Osteoblast (primary cell): Measurements from ENCODE around the gene ERCC4. TPM values are rescaled to one million over a fixed set of nuclear protein-coding genes. Genes with fewer than 3 reads are reported as not detected.

ENCODE experiments used
- DNase-seq: peaks from one replicate; pipeline ENCODE4 v3.0.0; 2011; ENCODE audit warnings: low spot score, mixed read lengths; ENCODE audit not compliant: insufficient read length; ENCODE audit errors: missing footprints
- H2AFZ ChIP-seq: 2 replicates; pipeline ENCODE4 v1.6.0; 2011; ENCODE audit warnings: mild to moderate bottlenecking, low read length
- H3K27ac ChIP-seq: 2 replicates; pipeline ENCODE4 v1.5.1; 2011; ENCODE audit warnings: mild to moderate bottlenecking, low read depth, low read length, moderate library complexity
- H3K27me3 ChIP-seq: 2 replicates; pipeline ENCODE4 v1.6.0; 2012; ENCODE audit warnings: mild to moderate bottlenecking, control low read depth, inconsistent platforms, low read length, moderate library complexity; ENCODE audit not compliant: insufficient read depth
- H3K36me3 ChIP-seq: 2 replicates; pipeline ENCODE4 v1.5.1; 2011; ENCODE audit warnings: mild to moderate bottlenecking, low read length, control low read depth, moderate library complexity; ENCODE audit not compliant: insufficient read depth
- H3K4me1 ChIP-seq: 2 replicates; pipeline ENCODE4 v1.5.1; 2011; ENCODE audit warnings: mild to moderate bottlenecking, low read length, control low read depth, moderate library complexity; ENCODE audit not compliant: insufficient read depth
- H3K4me2 ChIP-seq: 2 replicates; pipeline ENCODE4 v1.6.0; 2011; ENCODE audit warnings: mild to moderate bottlenecking, low read length; ENCODE audit not compliant: insufficient read depth
- H3K4me3 ChIP-seq: fragments of 200-600 bp; sonication (generic); 3 replicates; pipeline ENCODE4 v1.5.1; 2012; ENCODE audit warnings: mild to moderate bottlenecking, low read length, inconsistent platforms; ENCODE audit not compliant: insufficient read depth
- H3K79me2 ChIP-seq: 2 replicates; pipeline ENCODE4 v1.6.0; 2012; ENCODE audit warnings: mild to moderate bottlenecking, low read length, control low read depth, inconsistent platforms; ENCODE audit not compliant: insufficient read depth
- H3K9me3 ChIP-seq: 2 replicates; pipeline ENCODE4 v1.5.1; 2011; ENCODE audit warnings: low read depth, low read length, control low read depth
- H4K20me1 ChIP-seq: 2 replicates; pipeline ENCODE4 v1.6.0; 2012; ENCODE audit warnings: mild to moderate bottlenecking, low read length, control low read depth; ENCODE audit not compliant: insufficient read depth
- total RNA-seq: library from RNA; depleted of rRNA; stranded (reverse); fragments of >200 nt; gene quantifications from 2 replicates; pipeline ENCODE4 v1.2.3, GENCODE V29; 2012
- TF ChIP-seq, protein P1 (sequence below): IDR thresholded peaks from 2 replicates; pipeline ENCODE4 v1.5.1; 2011; ENCODE audit warnings: mild to moderate bottlenecking, low read depth, low read length, moderate library complexity; ENCODE audit errors: extremely low read depth

ERCC4 gene
- total RNA-seq, 1 donor = 9.0 TPM

DNA sequence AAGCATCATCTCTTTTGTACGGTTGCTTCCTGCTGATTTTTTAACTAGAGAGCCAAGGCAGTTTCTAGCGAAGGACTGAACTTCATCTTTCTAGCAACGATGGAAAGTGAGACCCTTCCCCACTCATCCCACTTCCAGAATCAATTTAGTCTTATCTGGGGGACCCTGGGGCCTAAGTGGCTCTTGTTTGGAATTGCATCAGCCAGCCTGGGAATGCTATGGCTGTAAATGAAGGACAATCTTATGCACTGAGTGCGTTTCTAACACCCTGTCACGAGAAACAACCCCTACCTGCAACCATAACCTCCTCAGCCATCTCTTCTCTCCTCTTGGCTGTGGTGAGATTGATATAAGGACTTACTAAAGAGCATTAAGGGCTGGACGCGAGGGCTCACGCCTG is 64.8 kb downstream of the ERCC4 start:
- no peaks in the 10 kb centered on the region for H3K9me3 ChIP-seq
- no peaks in the 10 kb centered on the region for H3K4me1 ChIP-seq
- no peaks in the 10 kb centered on the region for H3K27me3 ChIP-seq
- H3K27ac ChIP-seq = no peak overlapping the region
- DNase-seq = no peak
- TF ChIP-seq, protein P1, sequence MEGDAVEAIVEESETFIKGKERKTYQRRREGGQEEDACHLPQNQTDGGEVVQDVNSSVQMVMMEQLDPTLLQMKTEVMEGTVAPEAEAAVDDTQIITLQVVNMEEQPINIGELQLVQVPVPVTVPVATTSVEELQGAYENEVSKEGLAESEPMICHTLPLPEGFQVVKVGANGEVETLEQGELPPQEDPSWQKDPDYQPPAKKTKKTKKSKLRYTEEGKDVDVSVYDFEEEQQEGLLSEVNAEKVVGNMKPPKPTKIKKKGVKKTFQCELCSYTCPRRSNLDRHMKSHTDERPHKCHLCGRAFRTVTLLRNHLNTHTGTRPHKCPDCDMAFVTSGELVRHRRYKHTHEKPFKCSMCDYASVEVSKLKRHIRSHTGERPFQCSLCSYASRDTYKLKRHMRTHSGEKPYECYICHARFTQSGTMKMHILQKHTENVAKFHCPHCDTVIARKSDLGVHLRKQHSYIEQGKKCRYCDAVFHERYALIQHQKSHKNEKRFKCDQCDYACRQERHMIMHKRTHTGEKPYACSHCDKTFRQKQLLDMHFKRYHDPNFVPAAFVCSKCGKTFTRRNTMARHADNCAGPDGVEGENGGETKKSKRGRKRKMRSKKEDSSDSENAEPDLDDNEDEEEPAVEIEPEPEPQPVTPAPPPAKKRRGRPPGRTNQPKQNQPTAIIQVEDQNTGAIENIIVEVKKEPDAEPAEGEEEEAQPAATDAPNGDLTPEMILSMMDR = no peak
- no peaks in the 10 kb centered on the region for H4K20me1 ChIP-seq
- H3K4me3 ChIP-seq = no peak overlapping the region
- H3K36me3 ChIP-seq = no peaks in the 10 kb centered on the region
- H2AFZ ChIP-seq = no peak overlapping the region
- no peak overlapping the region for H3K4me2 ChIP-seq
- no peaks in the 10 kb centered on the region for H3K79me2 ChIP-seq

DNA sequence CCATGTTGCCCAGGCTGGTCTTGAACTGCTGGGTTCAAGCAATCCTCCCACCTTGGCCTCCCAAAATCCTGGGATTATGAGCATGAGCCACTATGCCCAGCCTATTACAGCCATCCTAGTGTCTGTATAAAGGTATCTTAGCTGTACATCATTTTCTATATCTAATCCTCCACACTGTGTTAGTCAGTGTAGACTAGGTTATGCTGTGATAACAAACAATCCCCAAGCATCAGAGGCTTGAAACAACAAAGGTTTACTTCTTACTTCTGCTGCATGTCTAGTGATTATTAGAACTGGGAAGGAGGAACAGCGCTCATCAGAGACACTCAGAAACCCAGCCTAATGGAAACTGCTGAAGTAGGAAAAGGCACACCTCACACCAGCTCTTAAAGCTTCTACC is 68.1 kb downstream of the ERCC4 start:
- no peaks in the 10 kb centered on the region for H3K4me1 ChIP-seq
- no peak overlapping the region for H3K27ac ChIP-seq
- no peaks in the 10 kb centered on the region for H3K79me2 ChIP-seq
- H2AFZ ChIP-seq = no peak overlapping the region
- no peaks in the 10 kb centered on the region for H3K27me3 ChIP-seq
- no peak overlapping the region for H3K4me2 ChIP-seq
- no peak overlapping the region for H3K4me3 ChIP-seq
- DNase-seq = no peak
- H3K9me3 ChIP-seq = no peaks in the 10 kb centered on the region
- TF ChIP-seq, protein P1 = no peak
- H4K20me1 ChIP-seq = no peaks in the 10 kb centered on the region
- no peaks in the 10 kb centered on the region for H3K36me3 ChIP-seq

DNA sequence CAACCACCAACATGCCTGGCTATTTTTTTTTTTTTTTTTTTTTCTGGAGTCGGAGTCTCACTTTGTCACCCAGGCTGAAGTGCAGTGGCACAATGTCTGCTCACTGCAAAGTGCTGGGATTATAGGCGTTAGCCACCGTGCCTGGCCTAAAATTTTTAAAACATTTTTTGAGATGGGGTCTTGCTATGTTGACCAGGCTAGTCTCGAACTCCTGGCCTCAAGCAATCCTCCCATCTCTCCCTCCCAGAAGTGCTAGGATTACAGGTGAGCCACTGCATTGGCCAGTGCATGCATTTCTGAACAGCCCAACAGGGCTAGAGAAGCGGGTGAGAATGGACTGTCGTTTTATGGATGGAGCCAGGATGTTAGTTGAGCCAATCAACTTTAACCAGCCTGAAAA is 72.4 kb downstream of the ERCC4 start:
- no peaks in the 10 kb centered on the region for H3K36me3 ChIP-seq
- H2AFZ ChIP-seq = no peak overlapping the region
- no peaks in the 10 kb centered on the region for H4K20me1 ChIP-seq
- no peak overlapping the region for H3K4me2 ChIP-seq
- no peaks in the 10 kb centered on the region for H3K79me2 ChIP-seq
- no peak overlapping the region for H3K4me3 ChIP-seq
- H3K27ac ChIP-seq = no peak overlapping the region
- no peak for DNase-seq
- no peaks in the 10 kb centered on the region for H3K9me3 ChIP-seq
- TF ChIP-seq, protein P1 = no peak
- H3K4me1 ChIP-seq = no peaks in the 10 kb centered on the region
- H3K27me3 ChIP-seq = no peaks in the 10 kb centered on the region

DNA sequence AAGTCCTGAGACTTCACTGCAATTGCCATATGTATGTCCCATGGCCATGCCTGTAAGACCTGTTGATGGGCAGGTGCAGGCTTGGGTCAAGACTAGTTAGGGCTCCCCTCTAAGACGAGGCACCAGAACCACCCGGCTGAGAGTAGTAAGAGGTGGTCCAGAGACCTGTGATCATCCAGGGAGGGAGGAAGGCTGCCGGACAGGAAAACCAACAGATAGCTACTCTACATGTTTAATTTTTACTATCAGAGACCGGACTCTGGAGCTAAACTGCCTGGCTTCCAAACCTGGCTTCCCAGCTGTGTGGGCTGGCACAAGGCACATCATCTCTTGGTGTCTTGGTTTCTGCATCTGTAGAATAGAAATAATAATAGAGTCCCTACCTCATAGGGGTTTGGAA is 73.0 kb downstream of the ERCC4 start:
- Histone ChIP-seq H3K27me3 (no peaks in the 10 kb centered on the region), H3K4me3 (no peak overlapping the region), H3K4me1 (no peaks in the 10 kb centered on the region), H3K36me3 (no peaks in the 10 kb centered on the region), H4K20me1 (no peaks in the 10 kb centered on the region), H3K9me3 (no peaks in the 10 kb centered on the region), H2AFZ (no peak overlapping the region), H3K79me2 (no peaks in the 10 kb centered on the region), H3K27ac (no peak overlapping the region), H3K4me2 (no peak overlapping the region)
- TF ChIP-seq, protein P1 = no peak
- no peak for DNase-seq
